Loucy (cell line): ENCODE measurements around the gene RTP3.
A peak's percentile ranks its signal among the peaks of the same experiment; 100 is the strongest.

Source experiments
- H2AFZ ChIP-seq: fragments of 200-600 bp; sonication (generic); 2 replicates; pipeline ENCODE4 v1.6.0; 2016; ENCODE audit warnings: antibody characterized with exemption, mild to moderate bottlenecking, low read length, moderate library complexity
- H3F3A ChIP-seq: fragments of 200-600 bp; 2 replicates; pipeline ENCODE4 v1.6.0; 2016; ENCODE audit warnings: antibody characterized with exemption, low read depth, mild to moderate bottlenecking
- H3K27me3 ChIP-seq: fragments of 200-600 bp; sonication (generic); 2 replicates; pipeline ENCODE4 v1.6.1; 2014; ENCODE audit warnings: low read length, mild to moderate bottlenecking; ENCODE audit not compliant: insufficient read depth, poor library complexity, severe bottlenecking
- H3K36me3 ChIP-seq: fragments of 200-600 bp; sonication (generic); 2 replicates; pipeline ENCODE4 v1.6.1; 2016; ENCODE audit warnings: low read length; ENCODE audit not compliant: insufficient read depth
- H3K4me1 ChIP-seq: fragments of 200-600 bp; sonication (generic); 2 replicates; pipeline ENCODE4 v1.5.1; 2014; ENCODE audit warnings: low read length, mild to moderate bottlenecking; ENCODE audit not compliant: insufficient read depth, poor library complexity, severe bottlenecking
- H3K4me2 ChIP-seq: fragments of 200-600 bp; sonication (generic); 2 replicates; pipeline ENCODE4 v1.6.0; 2014; ENCODE audit warnings: antibody characterized with exemption, low read length, low read depth, mild to moderate bottlenecking; ENCODE audit not compliant: poor library complexity, severe bottlenecking
- H3K4me3 ChIP-seq: fragments of 200-600 bp; sonication (generic); 2 replicates; pipeline ENCODE4 v1.5.1; 2014; ENCODE audit warnings: low read length, mild to moderate bottlenecking, mixed read lengths; ENCODE audit not compliant: poor library complexity, severe bottlenecking
- H3K79me2 ChIP-seq: fragments of 200-600 bp; sonication (generic); 2 replicates; pipeline ENCODE4 v1.6.1; 2014; ENCODE audit warnings: low read length; ENCODE audit not compliant: insufficient read depth
- H3K9ac ChIP-seq: fragments of 200-600 bp; sonication (generic); 2 replicates; pipeline ENCODE4 v1.6.0; 2014; ENCODE audit warnings: mild to moderate bottlenecking, low read depth, low read length, moderate library complexity; ENCODE audit not compliant: poor library complexity, severe bottlenecking
- H3K9me2 ChIP-seq: fragments of 200-600 bp; sonication (generic); replicated peaks from 2 replicates; pipeline ENCODE4 v1.6.1; 2016; ENCODE audit warnings: low read depth, low read length, mixed read lengths
- H3K9me3 ChIP-seq: fragments of 200-600 bp; sonication (generic); 2 replicates; pipeline ENCODE4 v1.6.1; 2014; ENCODE audit warnings: mild to moderate bottlenecking, antibody characterized with exemption, low read length, low read depth; ENCODE audit not compliant: insufficient read depth
- H4K20me1 ChIP-seq: fragments of 200-600 bp; sonication (generic); 2 replicates; pipeline ENCODE4 v1.6.0; 2014; ENCODE audit warnings: antibody characterized with exemption, low read length, mild to moderate bottlenecking; ENCODE audit not compliant: insufficient read depth, poor library complexity, severe bottlenecking
- EZH2phosphoT487 ChIP-seq: fragments of 200-600 bp; IDR thresholded peaks from 2 replicates; pipeline ENCODE4 v1.6.1; 2018; ENCODE audit warnings: antibody characterized with exemption, mild to moderate bottlenecking, moderate library complexity, borderline replicate concordance
- TF ChIP-seq, protein P1 (sequence below): fragments of 200-600 bp; sonication (generic); conservative IDR thresholded peaks from 2 replicates; pipeline ENCODE4 v1.5.1; 2014; ENCODE audit warnings: mild to moderate bottlenecking, antibody characterized with exemption, low read length

The RTP3 gene

DNA sequence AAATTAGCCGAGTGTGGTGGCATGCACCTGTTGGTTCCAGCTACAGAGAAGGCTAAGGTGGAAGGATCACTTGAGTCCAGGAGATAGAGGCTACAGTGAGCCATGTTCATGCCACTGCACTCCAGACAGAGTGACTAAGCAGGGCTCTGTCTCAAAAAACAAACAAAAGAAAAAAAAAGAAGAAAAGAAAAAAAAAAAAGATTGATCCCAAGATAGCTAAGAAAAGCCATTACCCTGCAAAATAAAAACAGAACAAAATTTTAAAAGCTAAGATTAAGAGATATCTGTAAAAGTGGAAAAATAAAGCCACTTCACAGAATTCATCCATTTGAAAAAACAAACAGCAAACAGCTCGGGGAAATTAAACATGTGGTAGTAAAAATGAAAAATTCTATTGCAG, 44.6 kb downstream of the RTP3 start:
- no peaks in the 10 kb centered on the region for H3K9me3 ChIP-seq
- H2AFZ ChIP-seq: no peak overlapping the region; the same call in 1 of the 2 replicates
- H3K36me3 ChIP-seq: no peaks in the 10 kb centered on the region
- H3K27me3 ChIP-seq: no peaks in the 10 kb centered on the region
- H3K4me2 ChIP-seq: no peak overlapping the region
- H3K4me3 ChIP-seq: no peak overlapping the region
- H3F3A ChIP-seq: peaks cover 15% of the 10 kb centered on the region
- H3K79me2 ChIP-seq: no peaks in the 10 kb centered on the region
- peak overlapping the region; percentile 35 for H3K9ac ChIP-seq
- TF ChIP-seq, protein P1, sequence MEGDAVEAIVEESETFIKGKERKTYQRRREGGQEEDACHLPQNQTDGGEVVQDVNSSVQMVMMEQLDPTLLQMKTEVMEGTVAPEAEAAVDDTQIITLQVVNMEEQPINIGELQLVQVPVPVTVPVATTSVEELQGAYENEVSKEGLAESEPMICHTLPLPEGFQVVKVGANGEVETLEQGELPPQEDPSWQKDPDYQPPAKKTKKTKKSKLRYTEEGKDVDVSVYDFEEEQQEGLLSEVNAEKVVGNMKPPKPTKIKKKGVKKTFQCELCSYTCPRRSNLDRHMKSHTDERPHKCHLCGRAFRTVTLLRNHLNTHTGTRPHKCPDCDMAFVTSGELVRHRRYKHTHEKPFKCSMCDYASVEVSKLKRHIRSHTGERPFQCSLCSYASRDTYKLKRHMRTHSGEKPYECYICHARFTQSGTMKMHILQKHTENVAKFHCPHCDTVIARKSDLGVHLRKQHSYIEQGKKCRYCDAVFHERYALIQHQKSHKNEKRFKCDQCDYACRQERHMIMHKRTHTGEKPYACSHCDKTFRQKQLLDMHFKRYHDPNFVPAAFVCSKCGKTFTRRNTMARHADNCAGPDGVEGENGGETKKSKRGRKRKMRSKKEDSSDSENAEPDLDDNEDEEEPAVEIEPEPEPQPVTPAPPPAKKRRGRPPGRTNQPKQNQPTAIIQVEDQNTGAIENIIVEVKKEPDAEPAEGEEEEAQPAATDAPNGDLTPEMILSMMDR: no peak
- no peak for TF ChIP-seq EZH2phosphoT487
- no peaks in the 10 kb centered on the region for H3K9me2 ChIP-seq
- no peaks in the 10 kb centered on the region for H4K20me1 ChIP-seq
- H3K4me1 ChIP-seq: peaks cover 63% of the 10 kb centered on the region

DNA sequence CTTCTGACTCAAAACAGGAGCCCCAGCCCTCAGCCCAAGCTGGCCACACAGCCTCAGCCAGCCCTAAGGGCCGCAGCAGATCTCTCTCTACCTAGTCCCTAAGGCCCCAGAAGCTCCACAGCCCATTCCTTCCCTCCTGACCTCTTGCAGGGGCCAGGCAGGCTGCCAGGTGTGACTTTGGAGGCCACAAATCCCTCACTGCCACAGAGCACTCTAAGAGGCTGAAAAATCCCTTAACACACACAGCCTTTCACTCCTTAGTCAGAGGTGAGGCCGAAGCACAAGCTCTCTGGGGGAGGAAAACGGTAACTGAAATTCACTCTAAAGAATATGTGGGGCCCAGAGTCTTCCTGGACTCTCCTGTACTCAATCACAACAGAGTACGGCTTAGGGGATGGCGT, 45.0 kb downstream of the RTP3 start:
- H3K4me2 ChIP-seq: no peak overlapping the region
- H3K4me1 ChIP-seq: peaks cover 58% of the 10 kb centered on the region
- peak overlapping the region; percentile 65 for H2AFZ ChIP-seq
- H3K9me3 ChIP-seq: no peaks in the 10 kb centered on the region
- H3K9ac ChIP-seq: peak overlapping the region; percentile 35
- no peaks in the 10 kb centered on the region for H3K9me2 ChIP-seq
- no peaks in the 10 kb centered on the region for H3K27me3 ChIP-seq
- no peaks in the 10 kb centered on the region for H4K20me1 ChIP-seq
- TF ChIP-seq EZH2phosphoT487: no peak
- TF ChIP-seq, protein P1: no peak
- no peak overlapping the region for H3K4me3 ChIP-seq
- no peaks in the 10 kb centered on the region for H3K79me2 ChIP-seq
- peaks cover 15% of the 10 kb centered on the region for H3F3A ChIP-seq
- no peaks in the 10 kb centered on the region for H3K36me3 ChIP-seq

DNA sequence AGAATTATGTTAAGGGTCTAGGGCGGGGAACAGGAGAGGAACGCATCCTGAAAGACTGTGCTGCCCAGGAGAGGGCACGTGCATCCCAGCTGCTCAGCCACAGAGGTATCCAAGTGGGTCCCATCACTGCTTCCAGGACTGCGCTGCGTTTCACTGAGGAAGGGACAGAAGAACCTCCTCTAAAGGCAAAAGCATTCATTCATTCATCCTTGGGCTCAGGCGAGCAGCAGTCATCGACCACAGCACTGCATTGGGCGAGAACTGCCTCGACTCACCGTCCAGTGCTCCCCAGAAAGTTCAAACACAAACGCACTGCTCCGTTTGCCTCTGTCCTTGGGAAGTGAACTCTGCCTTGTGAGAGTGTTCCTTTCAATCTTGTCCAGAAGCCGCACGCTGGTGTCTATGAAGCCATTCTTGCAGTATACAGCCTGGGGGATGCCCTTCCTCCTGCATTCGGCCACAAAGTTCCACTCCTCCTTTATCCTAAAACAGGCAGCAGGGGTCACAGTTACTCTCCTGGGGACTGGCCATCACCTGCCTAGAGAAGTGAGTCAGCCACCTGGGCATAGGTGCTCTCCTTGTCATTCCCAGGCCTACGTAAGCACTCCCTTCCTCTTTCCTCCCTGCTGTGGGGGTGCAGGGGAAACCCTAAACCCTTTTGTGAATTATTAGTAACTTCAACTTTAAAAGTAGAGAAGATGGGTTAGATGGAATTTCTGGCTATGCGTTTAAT, 47.2 kb downstream of the RTP3 start:
- no peak overlapping the region for H2AFZ ChIP-seq
- no peaks in the 10 kb centered on the region for H4K20me1 ChIP-seq
- H3K27me3 ChIP-seq: no peaks in the 10 kb centered on the region
- no peak overlapping the region for H3K4me3 ChIP-seq
- peaks cover 54% of the 10 kb centered on the region for H3K4me1 ChIP-seq
- no peaks in the 10 kb centered on the region for H3K36me3 ChIP-seq
- TF ChIP-seq EZH2phosphoT487: no peak
- TF ChIP-seq, protein P1: no peak
- no peaks in the 10 kb centered on the region for H3K79me2 ChIP-seq
- H3K9me2 ChIP-seq: no peaks in the 10 kb centered on the region
- H3K9ac ChIP-seq: no peak overlapping the region
- no peaks in the 10 kb centered on the region for H3K9me3 ChIP-seq
- H3F3A ChIP-seq: no peaks in the 10 kb centered on the region; the same call in 1 of the 2 replicates
- H3K4me2 ChIP-seq: no peak overlapping the region
